Measurements from ENCODE around the gene IGLL5. TPM values are rescaled to one million over a fixed set of nuclear protein-coding genes. Genes with fewer than 3 reads are reported as not detected.
A peak's percentile ranks its signal among the peaks of the same experiment; 100 is the strongest.

The IGLL5 gene
- total RNA-seq, 1 donor from 2014 or later: not detected

DNA sequence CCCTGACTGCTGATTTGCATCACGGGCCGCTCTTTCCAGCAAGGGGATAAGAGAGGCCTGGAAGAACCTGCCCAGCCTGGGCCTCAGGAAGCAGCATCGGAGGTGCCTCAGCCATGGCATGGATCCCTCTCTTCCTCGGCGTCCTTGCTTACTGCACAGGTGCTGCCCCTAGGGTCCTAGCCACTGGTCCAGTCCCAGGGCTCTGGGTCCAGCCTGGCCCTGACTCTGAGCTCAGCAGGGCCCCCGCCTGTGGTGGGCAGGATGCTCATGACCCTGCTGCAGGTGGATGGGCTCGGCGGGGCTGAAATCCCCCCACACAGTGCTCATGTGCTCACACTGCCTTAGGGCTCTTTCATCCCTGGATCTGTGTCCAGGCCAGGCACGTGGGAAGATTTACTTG is 7.0 kb upstream of the IGLL5 start:
- TF ChIP-seq, protein P1, sequence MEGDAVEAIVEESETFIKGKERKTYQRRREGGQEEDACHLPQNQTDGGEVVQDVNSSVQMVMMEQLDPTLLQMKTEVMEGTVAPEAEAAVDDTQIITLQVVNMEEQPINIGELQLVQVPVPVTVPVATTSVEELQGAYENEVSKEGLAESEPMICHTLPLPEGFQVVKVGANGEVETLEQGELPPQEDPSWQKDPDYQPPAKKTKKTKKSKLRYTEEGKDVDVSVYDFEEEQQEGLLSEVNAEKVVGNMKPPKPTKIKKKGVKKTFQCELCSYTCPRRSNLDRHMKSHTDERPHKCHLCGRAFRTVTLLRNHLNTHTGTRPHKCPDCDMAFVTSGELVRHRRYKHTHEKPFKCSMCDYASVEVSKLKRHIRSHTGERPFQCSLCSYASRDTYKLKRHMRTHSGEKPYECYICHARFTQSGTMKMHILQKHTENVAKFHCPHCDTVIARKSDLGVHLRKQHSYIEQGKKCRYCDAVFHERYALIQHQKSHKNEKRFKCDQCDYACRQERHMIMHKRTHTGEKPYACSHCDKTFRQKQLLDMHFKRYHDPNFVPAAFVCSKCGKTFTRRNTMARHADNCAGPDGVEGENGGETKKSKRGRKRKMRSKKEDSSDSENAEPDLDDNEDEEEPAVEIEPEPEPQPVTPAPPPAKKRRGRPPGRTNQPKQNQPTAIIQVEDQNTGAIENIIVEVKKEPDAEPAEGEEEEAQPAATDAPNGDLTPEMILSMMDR (conservative IDR thresholded peaks at IDR 0.05; ENCODE audit: low read depth, low read length): no peak
- no peak overlapping the region for H3K4me3 ChIP-seq (ENCODE audit: low read depth, low read length)
- no peak for DNase-seq (ENCODE audit: low read depth)

DNA sequence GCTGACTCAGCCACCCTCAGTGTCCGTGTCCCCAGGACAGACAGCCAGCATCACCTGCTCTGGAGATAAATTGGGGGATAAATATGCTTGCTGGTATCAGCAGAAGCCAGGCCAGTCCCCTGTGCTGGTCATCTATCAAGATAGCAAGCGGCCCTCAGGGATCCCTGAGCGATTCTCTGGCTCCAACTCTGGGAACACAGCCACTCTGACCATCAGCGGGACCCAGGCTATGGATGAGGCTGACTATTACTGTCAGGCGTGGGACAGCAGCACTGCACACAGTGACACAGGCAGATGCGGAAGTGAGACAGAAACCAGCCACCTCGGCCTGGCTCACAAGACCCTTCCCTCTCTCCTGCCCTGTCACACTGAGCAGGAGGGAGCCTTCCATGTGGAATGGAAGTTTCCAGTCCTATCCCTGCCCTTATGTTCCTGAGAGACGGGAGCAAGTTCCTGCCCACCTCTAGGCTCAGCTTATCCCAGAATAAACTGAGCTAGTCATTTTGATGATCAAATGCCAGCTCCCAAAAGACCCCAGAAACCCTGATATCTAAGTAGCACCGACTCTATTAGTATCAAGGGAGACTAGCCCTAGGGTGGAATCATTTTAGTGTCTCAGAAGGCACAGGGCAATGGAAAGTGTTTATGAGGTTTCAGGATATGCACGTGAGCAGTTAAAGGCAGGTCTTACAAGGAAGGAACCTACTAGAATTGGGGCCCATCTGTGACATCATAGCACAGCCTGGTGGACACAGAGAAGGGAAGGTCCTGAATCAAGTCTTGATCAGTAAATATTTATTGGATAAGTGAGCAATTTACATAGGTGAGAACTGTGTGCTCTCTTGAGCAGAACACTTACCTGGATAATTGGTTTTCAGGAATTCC is 6.3 kb upstream of the IGLL5 start:
- H3K4me3 ChIP-seq (ENCODE audit: low read depth, low read length): no peak overlapping the region
- TF ChIP-seq, protein P1 (conservative IDR thresholded peaks at IDR 0.05; ENCODE audit: low read depth, low read length): no peak
- no peak for DNase-seq (ENCODE audit: low read depth)

DNA sequence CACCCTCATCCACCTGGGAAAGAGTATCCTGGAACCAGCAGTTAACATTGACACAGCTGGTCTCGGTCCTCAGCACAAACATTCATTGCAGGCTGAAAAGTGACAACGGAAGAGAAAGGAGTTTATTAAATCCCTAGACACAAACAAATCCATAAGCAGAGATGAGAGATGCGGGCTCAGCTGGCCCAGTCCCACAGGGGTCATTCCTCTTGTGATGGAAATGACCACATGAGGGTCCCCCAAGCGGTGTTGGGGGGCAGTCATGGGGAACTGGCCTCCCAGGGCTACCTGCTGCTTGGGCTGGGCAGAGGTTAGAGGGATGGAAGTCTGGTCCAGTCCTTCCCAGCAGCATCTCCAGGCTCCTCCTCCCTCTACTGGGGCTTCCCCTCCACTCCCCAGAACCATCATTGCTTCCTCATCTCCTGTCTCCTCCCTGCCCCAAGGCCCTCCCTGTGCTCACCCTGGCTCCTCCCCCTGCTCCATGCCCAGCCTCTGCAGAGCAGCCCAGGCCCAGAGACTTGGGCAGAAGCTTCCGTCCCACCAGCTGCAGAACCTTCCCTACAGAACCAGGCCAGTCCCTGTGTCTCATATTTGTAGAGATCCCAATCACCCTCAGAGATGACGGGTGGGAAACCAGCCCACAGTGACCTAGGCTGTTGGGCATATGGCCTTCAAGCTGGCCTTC is 5.4 kb upstream of the IGLL5 start:
- no peak for DNase-seq (ENCODE audit: low read depth)
- TF ChIP-seq, protein P1 (conservative IDR thresholded peaks at IDR 0.05; ENCODE audit: low read depth, low read length): no peak
- no peak overlapping the region for H3K4me3 ChIP-seq (ENCODE audit: low read depth, low read length)

DNA sequence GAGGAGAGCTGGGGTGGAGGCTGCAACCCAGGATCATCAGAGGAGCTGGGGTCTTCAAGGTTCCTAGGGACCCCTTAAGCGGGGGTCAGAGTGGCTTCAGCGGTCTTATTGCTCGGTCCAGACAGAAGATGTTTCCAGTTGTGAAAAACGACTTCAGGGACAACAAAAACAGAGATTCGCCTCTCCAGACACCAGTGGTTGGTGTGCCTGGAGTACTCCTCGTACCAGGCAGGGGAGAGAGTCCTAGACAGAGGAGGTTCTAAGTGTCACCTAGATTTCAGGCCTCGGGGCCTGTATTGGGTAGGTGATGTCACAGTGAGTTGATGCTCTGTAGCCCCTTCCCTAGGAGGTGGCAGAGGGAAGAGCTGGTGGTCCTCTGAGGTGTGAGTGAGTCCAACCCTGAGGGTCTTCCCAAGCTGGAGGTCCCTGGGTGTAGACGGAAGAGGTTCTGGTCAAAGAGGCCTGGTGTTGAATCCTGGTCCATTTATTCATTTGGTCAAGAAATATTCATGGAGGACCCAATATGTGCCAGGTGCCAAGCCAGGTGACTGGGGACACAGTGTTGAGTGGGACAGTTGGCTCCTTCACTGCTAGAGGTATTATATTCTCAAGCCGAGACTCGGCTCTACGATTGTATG is 4.4 kb upstream of the IGLL5 start:
- TF ChIP-seq, protein P1 (conservative IDR thresholded peaks at IDR 0.05; ENCODE audit: low read depth, low read length): no peak
- DNase-seq (ENCODE audit: low read depth): no peak
- H3K4me3 ChIP-seq (ENCODE audit: low read depth, low read length): no peak overlapping the region

DNA sequence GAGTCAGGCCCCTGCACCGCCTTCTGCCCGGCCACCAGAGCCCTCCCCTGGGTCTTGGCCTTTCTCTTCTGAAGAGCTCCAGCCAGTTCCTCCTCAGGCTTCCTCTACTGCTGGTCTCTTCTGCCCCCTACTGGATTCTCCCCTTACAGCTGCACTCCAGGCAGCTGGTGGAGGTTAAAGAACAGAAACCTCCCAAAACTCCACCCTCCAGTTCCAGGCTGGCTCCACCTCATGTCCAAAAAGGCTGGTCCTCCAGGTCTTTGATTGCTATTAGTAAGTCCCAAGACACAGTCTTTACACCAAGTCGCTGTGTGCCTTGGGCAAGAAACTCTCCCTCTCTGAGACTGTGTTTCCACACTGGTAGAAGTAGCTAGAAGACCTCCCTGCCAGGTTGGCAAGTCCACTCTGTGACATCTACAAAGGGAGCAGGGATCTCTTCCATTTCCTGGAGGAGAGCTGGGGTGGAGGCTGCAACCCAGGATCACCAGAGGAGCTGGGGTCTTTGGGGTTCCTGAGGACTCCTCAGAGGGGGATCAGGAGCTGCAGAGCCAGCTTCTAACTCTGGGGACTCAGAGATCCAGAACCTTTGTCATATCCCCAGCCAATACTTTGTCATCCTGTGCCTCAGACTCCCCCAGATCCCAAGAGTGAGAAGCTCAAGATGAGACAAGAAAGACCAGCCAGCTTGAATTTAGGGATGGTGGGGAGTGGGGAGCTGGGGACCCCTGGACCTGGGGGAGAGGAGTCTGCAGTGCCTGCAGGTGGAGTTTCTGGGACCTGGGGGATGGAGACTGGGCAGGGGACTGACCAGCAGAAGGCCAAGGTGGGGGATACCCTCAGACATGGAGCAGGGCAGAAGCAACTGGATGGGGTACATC is 3.4 kb upstream of the IGLL5 start:
- TF ChIP-seq, protein P1 (conservative IDR thresholded peaks at IDR 0.05; ENCODE audit: low read depth, low read length): peak; percentile 84
- H3K4me3 ChIP-seq (ENCODE audit: low read depth, low read length): no peak overlapping the region
- DNase-seq (ENCODE audit: low read depth): peak; percentile 13

All from epithelial cell of proximal tubule (primary cell).